Upper lobe of left lung (tissue), 6 donors: ENCODE data around the gene USP10. TPM values are rescaled to one million over a fixed set of nuclear protein-coding genes. Genes with fewer than 3 reads are reported as not detected.

Experiments
- ATAC-seq, 2 donors: fragments of 200-7000 bp; cut with Tn5 transposase; one replicate each; pipeline ENCODE4 v1.9.1; 2022; ENCODE audit warnings: mild to moderate bottlenecking in 2 of 2, moderate library complexity in 2 of 2; ENCODE audit not compliant: low FRiP score in 2 of 2
- DNase-seq, 2 donors: peaks; one replicate each; pipeline ENCODE4 v3.0.0-alpha.2; 2019 to 2020
- H3K27ac ChIP-seq, 4 donors: fragments of 200-600 bp; sonication (generic); one replicate each; pipeline ENCODE4 v1.5.1; 2016 to 2019
- H3K27me3 ChIP-seq, 4 donors: fragments of 200-600 bp; sonication (generic); one replicate each; pipeline ENCODE4 v1.5.1; 2017 to 2019
- H3K36me3 ChIP-seq, 4 donors: fragments of 200-600 bp; sonication (generic); one replicate each; pipeline ENCODE4 v1.5.1; 2016 to 2019
- H3K4me1 ChIP-seq, 4 donors: fragments of 200-600 bp; sonication (generic); one replicate each; pipeline ENCODE4 v1.5.1; 2018 to 2019
- H3K4me3 ChIP-seq, 4 donors: fragments of 200-600 bp; sonication (generic); one replicate each; pipeline ENCODE4 v1.5.1; 2017 to 2019; ENCODE audit warnings: mild to moderate bottlenecking in 2 of 4, moderate library complexity in 1 of 4
- H3K9me3 ChIP-seq, 4 donors: fragments of 200-600 bp; sonication (generic); one replicate each; pipeline ENCODE4 v1.5.1; 2018 to 2019
- EP300 ChIP-seq, 4 donors: sonication (generic); formaldehyde crosslinking; IDR thresholded peaks; one replicate each; pipeline ENCODE4 v1.5.1; 2017; ENCODE audit warnings: antibody characterized with exemption in 4 of 4, control low read depth in 2 of 4
- POLR2A ChIP-seq, 4 donors: fragments of 450-650 bp; IDR thresholded peaks; one replicate each; pipeline ENCODE4 v1.5.1; 2016 to 2017; ENCODE audit warnings: antibody characterized with exemption in 4 of 4, mild to moderate bottlenecking in 2 of 4
- POLR2AphosphoS5 ChIP-seq, 2 donors: sonication (generic); formaldehyde crosslinking; IDR thresholded peaks; one replicate each; pipeline ENCODE4 v1.5.1; 2017; ENCODE audit warnings: antibody characterized with exemption in 2 of 2
- WGBS, 2 donors: methylation state at CpG; one replicate each; pipeline ENCODE4 v1.1.5; 2017 to 2018; 5-methylcytosine and 5-hydroxymethylcytosine counted together
- total RNA-seq, 6 donors: library from RNA; depleted of rRNA in 4 of 6; stranded (reverse); fragments of >200 nt in 4 of 6; gene quantifications; one replicate each; pipeline versions ENCODE4 v1.1.0 to v1.2.1, GENCODE V29; 2016 to 2021
- TF ChIP-seq, protein P1 (sequence below), 6 experiments: fragments of 450-650 bp in 4 of 6; fragments of 200-600 bp in 2 of 6; sonication (generic) in 2 of 6; IDR thresholded peaks; one replicate each; pipeline ENCODE4 v1.5.1; 2016 to 2019; ENCODE audit warnings: antibody characterized with exemption in 6 of 6
- donor health status: DM: no; HTN: no; CAD: no; lungs with moderate emphysema.
- donor health status: DM: no; HTN: yes; CAD: no; lungs with severe emphysema.

The USP10 gene
- total RNA-seq, 6 donors from 2014 or later, result 40.9 to 64.7 (median 51.5) TPM

- H3K27ac ChIP-seq, result no peak overlapping the region
- TF ChIP-seq, protein P1, sequence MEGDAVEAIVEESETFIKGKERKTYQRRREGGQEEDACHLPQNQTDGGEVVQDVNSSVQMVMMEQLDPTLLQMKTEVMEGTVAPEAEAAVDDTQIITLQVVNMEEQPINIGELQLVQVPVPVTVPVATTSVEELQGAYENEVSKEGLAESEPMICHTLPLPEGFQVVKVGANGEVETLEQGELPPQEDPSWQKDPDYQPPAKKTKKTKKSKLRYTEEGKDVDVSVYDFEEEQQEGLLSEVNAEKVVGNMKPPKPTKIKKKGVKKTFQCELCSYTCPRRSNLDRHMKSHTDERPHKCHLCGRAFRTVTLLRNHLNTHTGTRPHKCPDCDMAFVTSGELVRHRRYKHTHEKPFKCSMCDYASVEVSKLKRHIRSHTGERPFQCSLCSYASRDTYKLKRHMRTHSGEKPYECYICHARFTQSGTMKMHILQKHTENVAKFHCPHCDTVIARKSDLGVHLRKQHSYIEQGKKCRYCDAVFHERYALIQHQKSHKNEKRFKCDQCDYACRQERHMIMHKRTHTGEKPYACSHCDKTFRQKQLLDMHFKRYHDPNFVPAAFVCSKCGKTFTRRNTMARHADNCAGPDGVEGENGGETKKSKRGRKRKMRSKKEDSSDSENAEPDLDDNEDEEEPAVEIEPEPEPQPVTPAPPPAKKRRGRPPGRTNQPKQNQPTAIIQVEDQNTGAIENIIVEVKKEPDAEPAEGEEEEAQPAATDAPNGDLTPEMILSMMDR (IDR thresholded peaks at IDR 0.05), result no peak
- TF ChIP-seq POLR2A (IDR thresholded peaks at IDR 0.05) (no peak), POLR2AphosphoS5 (IDR thresholded peaks at IDR 0.05) (no peak), EP300 (IDR thresholded peaks at IDR 0.05) (no peak)
- peaks cover 7 to 78% (median 45%) of the 10 kb centered on the region in 4 donors for H3K36me3 ChIP-seq
- no peak for ATAC-seq
- 94 to 96% methylated on average over 17 of the region's 17 CpGs for whole genome bisulfite sequencing, 2 donors
- DNase-seq, result no peak
- no peaks in the 10 kb centered on the region for H3K27me3 ChIP-seq
- no peak overlapping the region for H3K4me3 ChIP-seq
- H3K4me1 ChIP-seq, result peaks cover 0 to 10% (median 6%) of the 10 kb centered on the region in 4 donors
- no peaks in the 10 kb centered on the region for H3K9me3 ChIP-seq
Observed at GRCh38 chr16:84763629-84764028, 63.8 kb downstream of the USP10 start.

DNA sequence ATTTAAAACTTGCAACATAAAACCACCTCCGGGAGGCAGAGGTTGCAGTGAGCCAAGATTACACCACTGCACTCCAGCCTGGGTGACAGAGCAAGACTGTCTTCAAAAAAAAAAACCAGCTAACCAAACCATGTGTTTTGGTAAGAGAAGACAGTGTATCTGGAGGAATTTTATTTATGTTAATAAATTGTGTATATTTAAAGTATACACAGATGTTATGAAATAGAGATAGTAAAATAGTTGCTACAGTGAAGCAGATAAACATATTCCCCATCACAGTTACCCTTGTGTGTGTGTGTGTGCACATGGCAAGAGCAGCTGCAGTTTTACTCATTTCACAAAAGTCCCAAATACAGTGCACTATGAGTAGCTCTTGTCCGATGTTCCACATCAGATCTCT, 65.2 kb downstream of the USP10 start:
- ATAC-seq (no peak), DNase-seq (no peak)
- Histone ChIP-seq H3K27me3 (no peaks in the 10 kb centered on the region), H3K4me1 (peaks cover 0 to 3% (median 0%) of the 10 kb centered on the region in 4 donors), H3K36me3 (peaks cover 7 to 85% (median 57%) of the 10 kb centered on the region in 4 donors), H3K9me3 (no peaks in the 10 kb centered on the region), H3K27ac (no peak overlapping the region), H3K4me3 (no peak overlapping the region)
- 72 to 89% methylated on average over 2 of the region's 2 CpGs for whole genome bisulfite sequencing, 2 donors
- TF ChIP-seq EP300 (IDR thresholded peaks at IDR 0.05), result no peak
- TF ChIP-seq POLR2AphosphoS5 (IDR thresholded peaks at IDR 0.05), result no peak
- TF ChIP-seq POLR2A (IDR thresholded peaks at IDR 0.05), result no peak
- TF ChIP-seq, protein P1 (IDR thresholded peaks at IDR 0.05), result no peak

DNA sequence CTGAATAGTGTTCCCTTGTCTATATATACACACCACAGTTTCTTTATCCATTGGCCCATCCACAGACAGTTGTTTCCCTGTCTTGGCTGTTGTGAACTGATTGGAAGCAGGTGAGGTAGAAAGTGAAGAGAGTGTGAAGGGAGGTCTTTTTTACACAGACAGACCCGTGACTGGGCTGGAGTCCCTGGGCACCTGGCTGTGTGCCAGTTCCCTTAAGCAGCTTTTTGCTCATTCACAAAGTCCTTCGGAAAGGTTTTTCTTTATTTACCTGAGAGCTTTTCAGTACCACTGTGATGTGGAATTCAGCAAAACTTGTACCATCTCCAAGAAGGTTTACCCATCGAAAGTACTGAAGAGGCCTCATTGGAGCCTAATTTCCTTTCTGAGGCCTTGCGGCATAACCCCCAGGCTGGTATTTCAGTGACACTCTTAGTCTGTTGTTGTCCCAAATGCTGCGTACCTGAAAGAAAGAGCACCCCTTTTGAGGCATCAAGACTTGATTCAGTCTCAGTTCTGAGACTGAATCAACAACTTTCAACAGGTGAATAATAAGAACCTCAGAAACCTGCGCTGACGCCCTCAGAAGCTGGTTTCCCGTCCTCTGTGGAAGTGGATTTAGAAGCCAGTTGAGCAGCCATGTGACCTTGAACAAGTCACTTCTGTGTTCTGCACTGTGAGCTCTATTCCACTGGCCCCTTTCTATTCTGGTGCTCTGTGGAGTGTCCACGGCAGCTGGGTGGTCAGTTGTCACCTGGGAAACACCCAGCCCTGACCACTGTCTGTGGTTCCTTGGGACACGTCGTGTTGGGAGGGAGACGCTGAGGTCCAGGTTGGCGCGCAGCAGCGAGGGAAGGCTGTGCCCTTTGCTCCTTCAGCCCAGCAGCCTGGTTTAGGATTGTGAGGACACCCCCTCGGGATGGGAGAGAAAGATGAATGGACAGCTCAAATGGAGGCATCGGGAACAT, 66.1 kb downstream of the USP10 start:
- WGBS, 2 donors, result 88 to 93% methylated on average over 17 of the region's 17 CpGs
- ATAC-seq, result no peak
- no peak for DNase-seq
- Histone ChIP-seq H3K36me3 (peaks cover 7 to 80% (median 54%) of the 10 kb centered on the region in 4 donors), H3K27me3 (no peaks in the 10 kb centered on the region), H3K9me3 (no peaks in the 10 kb centered on the region), H3K4me1 (peaks cover 0 to 3% (median 0%) of the 10 kb centered on the region in 4 donors), H3K4me3 (no peak overlapping the region), H3K27ac (peak overlapping the region in 1 of 4 donors; percentile 26)
- TF ChIP-seq POLR2A (IDR thresholded peaks at IDR 0.05) (no peak), POLR2AphosphoS5 (IDR thresholded peaks at IDR 0.05) (no peak), EP300 (IDR thresholded peaks at IDR 0.05) (no peak)
- TF ChIP-seq, protein P1 (IDR thresholded peaks at IDR 0.05), result no peak

DNA sequence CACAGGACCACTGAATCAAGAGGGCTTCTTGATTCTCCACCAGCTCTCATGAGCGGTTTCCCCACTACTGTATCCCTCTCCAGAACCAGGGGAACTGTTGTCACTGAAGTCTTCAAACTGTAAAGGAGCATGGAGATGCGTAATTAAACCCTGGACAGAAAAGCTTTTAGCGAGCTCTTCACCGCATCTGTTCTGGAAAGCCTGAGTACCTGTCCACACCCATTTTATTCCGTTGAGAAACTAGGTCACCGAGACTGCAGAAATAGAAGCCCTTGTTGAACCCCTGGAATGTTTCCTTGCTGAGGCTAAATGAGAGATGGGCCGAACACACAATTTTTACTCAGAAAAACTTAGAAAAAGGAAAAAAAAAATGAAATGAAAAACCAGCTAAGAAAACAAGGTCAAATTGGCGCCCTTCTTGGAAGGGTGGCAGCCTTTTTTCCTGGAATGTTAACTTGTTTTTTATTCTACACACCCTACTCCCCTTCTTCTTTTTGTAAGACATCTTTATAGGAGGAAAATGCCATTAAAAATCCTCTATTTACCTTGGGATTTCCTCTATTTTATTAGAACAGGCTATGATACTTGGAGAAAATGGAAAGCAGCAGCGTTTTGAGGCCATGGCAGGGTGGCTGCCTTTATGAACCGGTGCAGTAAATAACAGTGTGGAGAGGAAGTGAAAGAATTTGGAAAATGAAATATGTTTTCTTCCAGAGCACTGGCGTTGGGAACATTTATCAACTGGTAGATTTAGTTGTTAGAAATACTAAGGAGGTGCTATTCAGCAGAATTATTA, 67.4 kb downstream of the USP10 start:
- Histone ChIP-seq H3K36me3 (peaks cover 7 to 78% (median 54%) of the 10 kb centered on the region in 4 donors), H3K4me3 (no peak overlapping the region), H3K27ac (no peak overlapping the region), H3K4me1 (peaks cover 0 to 3% (median 0%) of the 10 kb centered on the region in 4 donors), H3K27me3 (no peaks in the 10 kb centered on the region), H3K9me3 (no peaks in the 10 kb centered on the region)
- 68 to 73% methylated on average over 11 of the region's 11 CpGs for WGBS, 2 donors
- no peak for ATAC-seq
- no peak for TF ChIP-seq POLR2AphosphoS5 (IDR thresholded peaks at IDR 0.05)
- TF ChIP-seq POLR2A (IDR thresholded peaks at IDR 0.05), result no peak
- TF ChIP-seq, protein P1 (IDR thresholded peaks at IDR 0.05), result no peak
- TF ChIP-seq EP300 (IDR thresholded peaks at IDR 0.05), result no peak
- no peak for DNase-seq
